Activated naive CD8-positive, alpha-beta T cell treated with anti-CD3 and anti-CD28 coated beads for 36 hours (primary cell): ENCODE data around the gene TNIP2. TPM values are rescaled to one million over a fixed set of nuclear protein-coding genes. Genes with fewer than 3 reads are reported as not detected.
"Not testable (repeated sequence)": the region's sequence is repeated elsewhere in the genome, so short reads cannot be mapped to it uniquely, and the experiment has no call there.

Experiments
- DNase-seq: peaks from one replicate; pipeline ENCODE4 v3.0.0; 2021
- H3K27ac Mint-ChIP-seq: one replicate; pipeline ENCODE4 v1.8.0; 2022; ENCODE audit warnings: mild to moderate bottlenecking, moderate library complexity, mixed read lengths
- H3K27me3 Mint-ChIP-seq: one replicate; pipeline ENCODE4 v1.8.0; 2022; ENCODE audit warnings: mild to moderate bottlenecking, mixed read lengths
- H3K36me3 Mint-ChIP-seq: one replicate; pipeline ENCODE4 v1.8.0; 2021; ENCODE audit warnings: mild to moderate bottlenecking, mixed read lengths
- H3K4me1 Mint-ChIP-seq: one replicate; pipeline ENCODE4 v1.8.0; 2021; ENCODE audit warnings: mixed read lengths
- H3K4me3 Mint-ChIP-seq: one replicate; pipeline ENCODE4 v1.8.0; 2022; ENCODE audit warnings: mild to moderate bottlenecking, moderate library complexity, mixed read lengths
- H3K9me3 Mint-ChIP-seq: one replicate; pipeline ENCODE4 v1.8.0; 2022; ENCODE audit warnings: mixed read lengths
- total RNA-seq, 2 experiments: library from RNA; stranded (reverse); gene quantifications; one replicate each; pipeline ENCODE4 v1.2.3, GENCODE V29; 2021

TNIP2 gene
- total RNA-seq, 2 experiments from 2014 or later, result 50.0 to 50.3 TPM

DNA sequence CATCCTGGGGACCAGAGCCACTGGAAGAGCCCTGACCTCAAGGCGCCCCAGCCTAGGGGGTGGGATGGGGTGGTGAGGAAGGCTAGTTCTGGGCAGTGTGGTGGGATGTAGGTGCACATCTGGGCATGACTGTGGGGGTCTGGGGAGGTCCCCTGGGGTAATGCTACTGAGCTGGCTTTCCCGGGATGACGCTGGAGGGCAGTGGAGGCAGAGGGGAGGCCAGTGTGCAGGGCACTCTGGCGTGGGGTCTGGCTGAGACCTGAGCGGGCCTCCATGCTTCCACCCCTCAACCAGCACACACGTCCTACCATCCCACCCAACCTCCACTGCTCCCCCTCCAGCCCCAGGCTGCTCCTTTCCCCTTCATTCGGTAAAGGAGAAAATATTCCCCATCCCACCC lies 32.0 kb upstream of the TNIP2 start:
- Mint-ChIP-seq H3K4me1 (peaks cover 42% of the 10 kb centered on the region), H3K4me3 (peak overlapping the region; percentile 22), H3K9me3 (peaks cover 10% of the 10 kb centered on the region), H3K27ac (peak overlapping the region; percentile 97), H3K27me3 (no peaks in the 10 kb centered on the region), H3K36me3 (peaks cover 11% of the 10 kb centered on the region)
- DNase-seq, result no peak

DNA sequence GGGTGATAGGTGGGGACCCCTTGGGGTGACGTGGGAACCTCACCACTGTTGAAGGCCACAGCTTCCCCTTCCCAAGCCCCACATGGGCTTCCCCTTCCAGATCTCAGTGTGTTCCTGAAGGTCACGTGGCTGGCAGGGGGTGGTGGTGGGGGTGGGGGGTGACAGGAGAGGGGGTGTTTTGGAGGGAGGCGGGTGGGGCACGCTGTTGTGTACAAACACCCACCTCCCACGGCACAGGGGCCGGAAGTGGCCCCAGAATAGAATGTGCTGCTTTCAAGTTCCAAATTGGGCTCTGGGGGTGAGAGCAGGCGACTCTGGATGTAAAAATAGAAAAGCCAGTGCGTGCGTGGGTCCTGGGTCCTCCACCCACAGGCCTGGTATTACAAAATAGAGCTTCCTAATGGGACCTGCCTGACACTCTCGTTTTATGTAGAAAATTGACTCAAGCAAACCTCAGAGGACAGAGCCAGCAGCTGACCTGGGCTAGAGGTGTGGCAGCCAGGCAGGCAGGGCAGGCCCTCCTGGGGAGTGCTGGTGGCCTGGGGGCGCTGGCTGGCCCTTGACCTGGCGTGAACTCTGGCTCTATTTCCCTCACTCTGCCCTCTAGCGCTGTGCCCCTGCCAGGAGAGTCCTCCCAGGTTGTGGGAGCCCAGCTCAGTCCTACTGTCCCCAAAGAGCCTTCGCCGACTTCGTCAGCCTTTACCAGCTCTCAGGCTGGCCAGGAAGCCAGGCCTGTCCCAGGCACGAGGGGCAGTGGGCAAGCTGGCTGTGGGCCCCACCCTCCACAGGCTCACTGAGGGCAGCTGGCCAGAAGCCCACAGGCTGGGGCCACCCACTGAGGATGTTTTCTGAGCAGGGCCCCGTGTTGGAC lies 31.3 kb upstream of the TNIP2 start:
- H3K9me3 Mint-ChIP-seq, result peaks cover 14% of the 10 kb centered on the region
- peak overlapping the region; percentile 97 for H3K27ac Mint-ChIP-seq
- peaks cover 11% of the 10 kb centered on the region for H3K36me3 Mint-ChIP-seq
- DNase-seq, result peak; percentile 61
- no peaks in the 10 kb centered on the region for H3K27me3 Mint-ChIP-seq
- peak overlapping the region; percentile 50 for H3K4me3 Mint-ChIP-seq
- H3K4me1 Mint-ChIP-seq, result peaks cover 42% of the 10 kb centered on the region

DNA sequence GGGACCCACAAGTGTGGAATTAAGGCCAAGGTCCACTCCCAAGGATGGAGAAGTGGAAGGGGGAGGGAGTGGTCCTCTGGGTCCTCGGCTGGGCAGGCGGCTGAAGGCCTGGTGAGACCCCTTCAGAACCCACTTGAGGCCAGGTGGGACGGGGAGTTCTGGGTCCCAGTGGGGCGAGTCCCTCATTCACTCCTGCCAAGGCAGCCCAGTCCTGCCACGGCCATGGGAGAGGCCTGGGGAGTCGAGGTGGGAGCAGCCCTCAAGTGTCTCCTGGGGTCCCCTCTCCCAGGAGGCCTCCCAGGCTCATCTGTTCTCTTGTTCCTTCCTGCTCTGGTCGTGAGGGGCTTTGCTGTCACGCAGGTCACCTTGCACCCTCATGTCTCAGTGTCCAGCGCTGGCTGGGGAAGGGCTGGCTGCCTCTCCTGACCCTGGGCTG lies 30.7 kb upstream of the TNIP2 start:
- peaks cover 42% of the 10 kb centered on the region for H3K4me1 Mint-ChIP-seq
- peak overlapping the region; percentile 50 for H3K4me3 Mint-ChIP-seq
- H3K9me3 Mint-ChIP-seq, result peaks cover 17% of the 10 kb centered on the region
- peak overlapping the region; percentile 97 for H3K27ac Mint-ChIP-seq
- no peaks in the 10 kb centered on the region for H3K27me3 Mint-ChIP-seq
- DNase-seq, result no peak
- H3K36me3 Mint-ChIP-seq, result peaks cover 11% of the 10 kb centered on the region

DNA sequence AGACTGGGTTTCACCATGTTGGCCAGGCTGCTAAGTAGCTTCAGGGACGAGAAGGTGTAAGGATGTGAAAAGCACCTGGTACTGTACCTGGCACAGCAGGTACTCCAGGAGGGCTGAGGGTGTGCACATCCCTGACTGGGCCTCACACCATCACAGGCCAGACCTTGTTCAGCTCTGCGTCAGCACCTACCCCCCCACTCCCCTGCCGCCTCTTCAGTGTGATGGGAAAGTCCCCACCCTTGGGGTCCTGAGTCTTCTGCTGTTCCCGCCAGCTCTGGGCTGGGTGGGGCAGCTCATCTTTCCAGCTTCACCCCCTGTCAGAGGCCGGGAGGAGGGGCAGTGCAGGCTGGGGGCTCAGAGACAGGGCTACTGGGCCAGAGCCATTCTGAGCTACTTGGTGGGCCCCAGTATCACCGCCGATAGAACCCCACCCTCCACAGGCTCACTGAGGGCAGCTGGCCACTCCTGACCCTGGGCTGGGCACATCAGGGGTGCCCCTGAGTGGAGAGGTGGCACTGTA lies 30.1 kb upstream of the TNIP2 start:
- peak overlapping the region; percentile 97 for H3K27ac Mint-ChIP-seq
- peaks cover 11% of the 10 kb centered on the region for H3K36me3 Mint-ChIP-seq
- peaks cover 40% of the 10 kb centered on the region for H3K4me1 Mint-ChIP-seq
- DNase-seq, result peak; percentile 84
- H3K4me3 Mint-ChIP-seq, result peak overlapping the region; percentile 9
- H3K9me3 Mint-ChIP-seq, result peaks cover 20% of the 10 kb centered on the region
- no peaks in the 10 kb centered on the region for H3K27me3 Mint-ChIP-seq

DNA sequence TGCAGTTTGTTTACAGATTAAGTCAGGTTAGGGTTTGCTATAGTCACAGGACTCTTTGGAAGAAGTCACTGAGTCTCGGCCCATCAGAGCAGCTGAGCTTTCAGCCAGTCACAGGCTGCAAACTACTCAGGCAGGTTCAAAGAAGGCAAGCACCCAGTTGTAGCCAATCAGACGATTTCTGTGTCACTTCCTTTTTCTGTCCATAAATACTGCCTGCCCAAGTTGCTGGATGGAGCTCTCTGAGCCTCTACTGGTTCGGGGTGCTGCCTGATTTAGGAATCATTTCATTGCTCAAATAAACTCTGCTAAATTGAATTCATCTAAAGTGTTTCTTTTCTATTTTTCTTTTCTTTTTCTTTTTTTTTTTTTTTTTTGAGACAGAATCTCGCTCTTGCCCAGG lies 29.5 kb upstream of the TNIP2 start:
- peaks cover 22% of the 10 kb centered on the region for H3K9me3 Mint-ChIP-seq
- peak overlapping the region; percentile 97 for H3K27ac Mint-ChIP-seq
- peaks cover 11% of the 10 kb centered on the region for H3K36me3 Mint-ChIP-seq
- no peaks in the 10 kb centered on the region for H3K27me3 Mint-ChIP-seq
- no peak overlapping the region for H3K4me3 Mint-ChIP-seq
- DNase-seq, result no peak
- H3K4me1 Mint-ChIP-seq, result peaks cover 38% of the 10 kb centered on the region

DNA sequence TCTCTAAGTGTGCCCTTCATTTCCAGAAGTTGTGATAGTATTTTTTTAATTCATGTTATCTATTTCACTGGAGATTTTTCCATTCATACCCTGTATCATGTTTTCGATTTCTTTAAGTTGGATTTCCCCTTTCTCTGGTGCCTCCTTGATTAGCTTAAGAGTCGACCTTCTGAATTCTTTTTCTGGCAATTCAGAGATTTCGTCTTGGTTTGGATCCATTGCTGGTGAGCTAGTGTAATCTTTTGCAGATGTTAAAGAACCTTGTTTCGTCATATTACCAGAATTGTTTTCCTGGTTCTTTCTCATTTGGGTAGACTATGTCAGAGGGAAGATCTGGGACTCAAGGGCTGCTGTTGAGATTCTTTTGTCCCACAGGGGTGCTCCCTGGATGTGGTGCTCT lies 27.7 kb upstream of the TNIP2 start:
- no peak overlapping the region for H3K4me3 Mint-ChIP-seq
- H3K36me3 Mint-ChIP-seq, result peaks cover 11% of the 10 kb centered on the region
- DNase-seq, result no peak
- H3K27me3 Mint-ChIP-seq, result no peaks in the 10 kb centered on the region
- H3K9me3 Mint-ChIP-seq, result peaks cover 22% of the 10 kb centered on the region
- peaks cover 32% of the 10 kb centered on the region for H3K4me1 Mint-ChIP-seq
- peak overlapping the region; percentile 40 for H3K27ac Mint-ChIP-seq

DNA sequence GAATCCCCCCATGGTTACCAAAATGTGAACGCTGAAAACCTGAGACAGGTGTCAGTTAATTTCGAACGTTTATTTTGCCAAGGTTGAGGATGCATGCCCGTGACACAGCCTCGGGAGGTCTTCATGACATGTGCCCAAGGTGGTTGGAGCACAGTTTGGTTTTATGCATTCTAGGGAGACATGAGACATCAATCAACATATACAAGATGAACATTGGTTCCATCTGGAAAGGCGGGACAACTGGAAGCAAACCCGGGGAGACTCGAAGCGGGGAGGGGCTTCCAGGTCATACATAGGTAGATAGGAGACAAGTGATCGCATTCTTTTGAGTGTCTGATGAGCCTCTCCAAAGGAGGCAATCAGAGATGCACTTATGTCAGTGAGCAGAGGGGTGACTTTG lies 25.8 kb upstream of the TNIP2 start:
- Mint-ChIP-seq H3K4me3 (no peak overlapping the region), H3K4me1 (peaks cover 20% of the 10 kb centered on the region), H3K36me3 (peaks cover 11% of the 10 kb centered on the region), H3K27ac (no peak overlapping the region), H3K9me3 (peaks cover 22% of the 10 kb centered on the region), H3K27me3 (no peaks in the 10 kb centered on the region)
- no peak for DNase-seq

DNA sequence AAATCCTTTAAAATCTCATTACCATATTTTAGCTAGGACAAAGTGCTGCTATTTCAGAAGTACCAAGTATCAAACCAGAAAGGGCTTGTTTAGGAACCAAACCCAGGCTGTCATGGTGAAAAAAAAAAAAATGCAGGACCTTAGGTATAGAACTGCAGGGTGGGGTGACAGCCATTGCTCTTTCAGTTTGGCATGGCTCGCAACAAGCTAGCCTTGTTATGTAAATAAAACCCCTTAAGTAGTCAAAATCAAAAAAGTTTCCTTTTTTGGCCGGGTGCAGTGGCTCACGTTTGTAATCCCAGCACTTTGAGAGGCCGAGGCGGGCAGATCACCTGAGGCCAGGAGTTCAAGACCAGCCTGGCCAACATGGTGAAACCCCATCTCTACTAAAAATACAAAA lies 24.5 kb upstream of the TNIP2 start:
- peaks cover 11% of the 10 kb centered on the region for H3K36me3 Mint-ChIP-seq
- DNase-seq, H3K27me3 Mint-ChIP-seq, H3K27ac Mint-ChIP-seq, H3K4me3 Mint-ChIP-seq: not testable (repeated sequence)
- peaks cover 22% of the 10 kb centered on the region for H3K9me3 Mint-ChIP-seq
- H3K4me1 Mint-ChIP-seq, result peaks cover 10% of the 10 kb centered on the region

DNA sequence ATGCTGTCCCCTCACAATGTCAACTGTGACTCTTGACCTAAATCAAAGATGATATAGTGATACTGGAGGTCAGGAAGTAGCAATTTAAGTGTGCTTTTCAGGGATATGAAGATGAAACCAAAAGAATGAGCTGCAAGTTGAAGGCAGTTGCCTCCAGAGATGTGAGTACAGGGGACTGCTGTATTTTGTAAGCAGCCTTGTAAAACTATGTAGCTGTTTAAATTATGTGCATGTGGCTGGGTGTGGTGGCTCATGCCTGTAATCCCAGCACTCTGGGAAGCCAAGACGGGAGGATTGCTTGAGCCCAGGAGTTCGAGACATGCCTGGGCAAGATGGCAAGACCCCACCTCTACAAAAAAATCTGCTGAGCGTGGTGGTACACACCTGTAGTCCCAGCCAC lies 15.1 kb upstream of the TNIP2 start:
- Mint-ChIP-seq H3K4me3 (no peak overlapping the region), H3K27ac (peak overlapping the region; percentile 78), H3K4me1 (peaks cover 22% of the 10 kb centered on the region), H3K9me3 (no peaks in the 10 kb centered on the region), H3K27me3 (no peaks in the 10 kb centered on the region), H3K36me3 (no peaks in the 10 kb centered on the region)
- DNase-seq, result no peak

DNA sequence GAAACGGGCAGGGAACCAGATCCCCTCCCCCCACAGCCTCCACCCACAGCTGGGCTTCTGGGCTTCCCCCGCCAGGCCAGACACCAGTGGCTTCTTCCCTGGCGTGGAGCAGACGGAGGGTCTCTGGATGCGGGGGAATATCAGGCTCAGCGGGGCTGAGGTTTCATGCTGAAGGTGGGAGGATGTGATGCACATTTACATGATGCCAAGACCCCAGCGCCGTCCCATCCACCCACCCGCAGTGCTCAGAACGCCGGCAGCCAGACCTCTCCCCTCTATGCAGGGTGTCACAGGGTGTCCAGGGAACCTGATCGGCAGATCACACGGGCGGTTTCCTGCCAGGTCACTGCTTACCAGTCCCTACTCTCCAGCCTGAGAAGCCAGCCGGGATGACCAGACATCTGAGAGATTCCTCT lies 12.8 kb upstream of the TNIP2 start:
- H3K36me3 Mint-ChIP-seq, result no peaks in the 10 kb centered on the region
- no peak overlapping the region for H3K27ac Mint-ChIP-seq
- peaks cover 24% of the 10 kb centered on the region for H3K4me1 Mint-ChIP-seq
- H3K9me3 Mint-ChIP-seq, result no peaks in the 10 kb centered on the region
- H3K27me3 Mint-ChIP-seq, result no peaks in the 10 kb centered on the region
- no peak overlapping the region for H3K4me3 Mint-ChIP-seq
- DNase-seq, result no peak

DNA sequence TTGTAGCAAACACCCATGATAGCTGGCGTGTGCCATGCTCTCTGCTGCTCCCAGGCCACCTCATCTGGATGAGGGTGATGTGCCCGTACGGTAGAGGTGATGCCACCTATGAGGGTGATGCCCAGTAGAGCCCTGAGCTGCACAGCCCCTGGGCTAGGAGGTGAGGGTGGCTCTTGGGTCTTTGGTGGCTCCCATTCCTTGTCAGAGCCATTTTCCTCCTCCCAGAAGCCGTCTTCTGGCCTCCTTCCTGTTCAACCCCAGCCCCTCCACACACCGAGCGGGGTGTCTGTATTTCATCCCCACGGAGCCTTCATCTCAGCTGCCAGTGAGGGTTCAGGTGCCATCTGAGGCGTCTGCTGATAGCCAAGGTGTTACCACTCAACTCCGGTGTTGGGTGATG lies 12.0 kb upstream of the TNIP2 start:
- no peaks in the 10 kb centered on the region for H3K36me3 Mint-ChIP-seq
- H3K4me1 Mint-ChIP-seq, result peaks cover 24% of the 10 kb centered on the region
- H3K27me3 Mint-ChIP-seq, result no peaks in the 10 kb centered on the region
- no peak for DNase-seq
- H3K4me3 Mint-ChIP-seq, result no peak overlapping the region
- no peak overlapping the region for H3K27ac Mint-ChIP-seq
- H3K9me3 Mint-ChIP-seq, result no peaks in the 10 kb centered on the region

DNA sequence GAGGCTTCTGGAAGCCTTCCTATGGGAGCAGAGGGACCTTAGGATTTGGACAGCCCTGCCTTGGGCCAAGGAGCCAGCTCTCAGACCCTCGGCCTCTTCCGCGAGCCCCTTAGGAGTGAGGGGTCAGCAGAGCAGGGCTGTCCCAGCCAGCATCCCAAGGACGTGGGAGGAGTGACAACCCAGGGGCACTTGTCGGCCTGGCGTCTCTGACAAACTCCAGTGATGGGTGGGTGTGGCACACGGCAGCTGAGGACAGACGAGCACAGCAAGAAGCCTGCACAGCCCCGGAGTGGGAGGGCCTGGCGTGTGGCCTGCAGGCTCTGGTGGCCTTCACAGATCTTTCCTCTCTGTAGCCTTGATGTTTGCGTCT lies 11.6 kb upstream of the TNIP2 start:
- peaks cover 24% of the 10 kb centered on the region for H3K4me1 Mint-ChIP-seq
- no peaks in the 10 kb centered on the region for H3K9me3 Mint-ChIP-seq
- H3K36me3 Mint-ChIP-seq, result no peaks in the 10 kb centered on the region
- no peak overlapping the region for H3K27ac Mint-ChIP-seq
- H3K4me3 Mint-ChIP-seq, result no peak overlapping the region
- H3K27me3 Mint-ChIP-seq, result no peaks in the 10 kb centered on the region
- DNase-seq, result no peak

DNA sequence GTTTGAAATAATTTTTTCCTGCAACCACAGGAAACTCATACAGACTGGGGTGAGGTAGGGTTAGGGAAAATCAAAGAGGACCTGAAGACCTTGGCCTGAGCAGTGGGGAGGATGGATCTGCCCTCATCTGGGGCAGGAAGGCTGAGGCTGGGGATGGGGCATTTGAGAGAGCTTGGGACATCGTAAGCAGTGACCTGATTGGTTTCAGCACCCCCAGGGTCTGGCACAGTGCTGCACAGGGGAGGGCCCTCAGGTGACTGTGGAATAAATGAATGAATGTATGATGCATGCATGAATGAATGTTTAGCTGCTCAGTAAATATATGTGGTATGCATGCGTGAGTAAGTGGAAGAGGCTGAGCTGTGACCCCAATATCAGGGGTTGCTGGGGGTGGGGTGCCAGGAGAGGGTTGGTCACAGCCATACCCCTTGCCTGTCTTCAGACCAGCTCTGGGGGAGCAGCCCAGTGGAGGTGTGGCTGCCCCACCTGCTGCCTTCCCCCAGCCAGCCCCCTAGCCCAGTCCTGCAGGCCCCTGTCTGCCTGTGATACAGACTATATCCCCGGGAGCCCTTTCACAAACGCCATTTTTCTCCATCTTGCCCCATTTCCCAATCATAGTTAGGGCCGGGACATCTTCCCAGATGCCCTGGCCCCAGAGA lies 11.0 kb upstream of the TNIP2 start:
- H3K4me3 Mint-ChIP-seq, result no peak overlapping the region
- H3K36me3 Mint-ChIP-seq, result no peaks in the 10 kb centered on the region
- DNase-seq, result no peak
- no peaks in the 10 kb centered on the region for H3K9me3 Mint-ChIP-seq
- no peak overlapping the region for H3K27ac Mint-ChIP-seq
- H3K27me3 Mint-ChIP-seq, result no peaks in the 10 kb centered on the region
- peaks cover 24% of the 10 kb centered on the region for H3K4me1 Mint-ChIP-seq

DNA sequence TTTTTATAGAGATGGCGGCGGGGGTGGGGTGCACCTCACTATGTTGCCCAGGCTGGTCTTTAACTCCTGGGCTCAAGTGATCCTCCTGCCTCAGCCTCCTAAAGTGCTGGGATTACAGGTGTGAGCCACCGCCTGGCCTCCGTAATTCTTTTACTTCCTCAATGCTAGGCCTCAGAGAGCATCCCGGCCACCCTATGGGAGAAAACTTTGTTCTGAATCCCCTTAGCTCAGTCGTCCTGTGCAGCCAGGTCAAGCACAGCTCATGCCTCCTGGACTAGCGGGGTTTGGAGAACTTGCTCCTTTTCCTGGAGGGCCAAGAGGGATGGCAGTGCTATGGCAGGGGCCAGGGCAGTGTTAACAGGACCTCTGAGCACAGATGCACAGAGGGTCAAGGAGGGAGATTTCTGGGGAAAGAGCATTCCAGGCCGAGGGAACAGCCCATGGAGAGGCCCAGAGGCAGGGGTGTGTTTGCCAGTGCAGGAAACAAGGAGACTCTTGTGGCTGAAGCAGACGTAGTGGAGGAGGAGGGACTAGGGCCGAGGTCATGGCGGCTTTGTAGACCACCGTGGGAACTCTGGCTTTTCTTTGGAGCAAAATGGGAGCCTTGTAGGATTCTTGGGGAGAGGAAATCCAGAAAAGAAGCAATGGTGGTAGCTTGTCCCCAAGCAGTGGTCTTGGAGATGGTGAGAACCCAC lies 9.8 kb upstream of the TNIP2 start:
- H3K27me3 Mint-ChIP-seq, result no peaks in the 10 kb centered on the region
- DNase-seq, result no peak

DNA sequence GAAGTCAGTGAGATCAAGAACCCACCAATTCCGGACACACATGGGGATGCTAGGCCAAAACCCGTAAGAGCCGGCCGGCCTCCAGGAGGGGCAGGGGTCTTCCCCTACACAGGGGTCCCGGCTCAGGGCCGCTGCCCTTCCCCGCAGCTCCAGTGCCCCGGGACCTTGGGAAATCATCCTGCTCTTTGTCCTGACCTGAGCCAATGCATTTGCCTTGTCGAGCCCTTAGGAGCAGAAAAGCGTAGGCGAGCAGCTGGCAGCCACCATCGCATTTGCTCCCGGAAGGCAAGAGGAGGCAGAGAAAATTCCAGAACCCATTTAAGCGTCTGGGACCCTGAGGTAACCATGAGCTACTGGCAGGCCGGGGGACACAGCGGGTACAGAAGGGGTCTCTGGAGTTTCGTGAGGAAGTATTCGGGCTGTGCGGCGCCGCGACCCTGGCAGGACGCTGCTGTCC lies 7.4 kb upstream of the TNIP2 start:
- H3K36me3 Mint-ChIP-seq, result no peaks in the 10 kb centered on the region
- H3K4me1 Mint-ChIP-seq, result peaks cover 4% of the 10 kb centered on the region
- H3K27ac Mint-ChIP-seq, result no peak overlapping the region
- H3K9me3 Mint-ChIP-seq, result no peaks in the 10 kb centered on the region
- no peaks in the 10 kb centered on the region for H3K27me3 Mint-ChIP-seq
- no peak for DNase-seq
- H3K4me3 Mint-ChIP-seq, result peak overlapping the region; percentile 47

More for the DNA sequence above, 9.8 kb upstream of the TNIP2 start:
- Mint-ChIP-seq H3K36me3 (no peaks in the 10 kb centered on the region), H3K27ac (no peak overlapping the region), H3K4me3 (no peak overlapping the region), H3K4me1 (peaks cover 18% of the 10 kb centered on the region), H3K9me3 (no peaks in the 10 kb centered on the region)
